ENCODE results near the gene SPACA4.
"Not testable (repeated sequence)": the region's sequence is repeated elsewhere in the genome, so short reads cannot be mapped to it uniquely, and the experiment has no call there.

Gene SPACA4

GRCh38 chr19:48618916-48619691, 12.6 kb downstream of the SPACA4 start, which contains the start of the genes RPL18 and SPHK2:
TSS of gene RPL18 (minus strand) at chr19:48619178. CDS start at chr19:48619143, 35 bp downstream.
TSS of gene SPHK2 (plus strand) at chr19:48619506. CDS start at chr19:48620515, 1,009 bp downstream.
- DNase-seq (ENCODE audit: low spot score): peak; percentile 99

- DNase-seq (ENCODE audit: low spot score): no peak
Observed at GRCh38 chr19:48619692-48620585, 13.4 kb downstream of the SPACA4 start.

GRCh38 chr19:48623556-48624066, 17.1 kb downstream of the SPACA4 start:
- peak; percentile 45 for DNase-seq (ENCODE audit: low spot score)

DNA sequence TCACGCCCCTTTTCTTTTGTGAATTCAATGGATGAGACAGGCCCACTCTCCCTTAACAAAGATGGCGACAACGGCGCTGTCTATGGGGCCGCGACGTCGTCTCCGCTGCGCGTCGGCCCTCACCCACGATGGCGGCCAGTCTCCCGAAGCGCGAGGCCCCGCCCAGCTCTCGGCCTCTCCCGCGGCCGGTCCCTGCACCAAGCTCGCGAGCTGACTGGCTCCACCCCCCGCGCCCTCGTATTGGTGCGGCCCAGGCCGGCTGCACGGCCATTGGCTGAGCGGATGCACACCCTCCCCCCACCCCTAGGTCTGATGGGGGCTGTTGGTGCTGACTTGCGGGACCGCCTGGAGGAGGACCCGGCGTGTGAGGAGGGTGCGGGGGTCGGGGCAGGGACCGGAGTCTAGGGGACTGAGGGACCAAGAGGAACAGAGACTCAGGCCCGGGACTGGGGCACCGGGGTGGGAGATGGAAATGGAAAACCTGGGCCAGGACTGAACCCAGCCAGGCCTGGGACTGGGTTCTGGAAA, 17.6 kb downstream of the SPACA4 start:
- DNase-seq (ENCODE audit: low spot score): peak; percentile 99

DNA sequence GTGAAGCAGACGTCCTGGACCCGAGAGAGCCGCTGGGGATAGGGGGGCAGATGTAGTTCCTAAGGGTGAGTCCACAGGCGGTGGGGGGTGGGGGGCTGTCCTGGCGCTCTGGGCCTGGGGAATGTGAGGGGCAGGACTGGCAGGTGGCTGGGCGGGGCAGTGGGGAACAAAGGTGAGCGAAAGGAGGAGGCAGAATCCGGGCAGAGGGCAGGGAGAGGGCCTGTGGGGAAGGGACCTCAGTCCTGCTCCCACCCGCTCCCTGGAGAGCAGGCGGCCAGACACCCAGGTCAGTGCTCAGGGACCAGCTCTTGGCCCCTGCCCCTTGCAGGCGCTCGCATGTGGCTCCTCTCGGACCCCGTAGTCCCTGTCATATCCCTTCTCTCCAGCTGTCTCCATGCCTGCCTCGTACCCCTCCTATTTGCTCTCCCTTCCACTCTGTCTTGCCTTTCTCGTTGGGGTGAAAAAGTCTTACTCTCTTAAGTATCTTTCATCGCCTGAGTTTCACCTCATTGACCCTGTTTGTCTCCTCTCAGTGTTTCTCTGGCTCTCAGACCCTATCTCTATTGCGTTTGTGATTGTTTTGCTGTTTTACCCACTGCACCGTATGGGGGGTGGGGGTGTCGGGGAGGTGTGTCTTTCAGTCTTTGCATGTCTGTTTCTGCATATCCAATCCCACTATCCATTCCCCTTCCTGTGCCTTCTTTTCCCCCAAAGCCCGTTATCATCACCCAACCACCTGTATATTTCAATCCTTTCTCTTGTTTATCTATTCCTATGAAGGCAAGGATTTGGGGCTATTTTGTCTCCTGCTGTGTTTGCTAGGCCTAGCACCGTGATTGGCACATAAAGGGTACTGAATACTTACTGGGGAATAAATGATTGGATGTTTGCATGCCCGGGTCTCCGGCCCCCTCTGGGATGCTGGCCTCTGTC, 18.5 kb downstream of the SPACA4 start:
- no peak for DNase-seq (ENCODE audit: low spot score)

DNA sequence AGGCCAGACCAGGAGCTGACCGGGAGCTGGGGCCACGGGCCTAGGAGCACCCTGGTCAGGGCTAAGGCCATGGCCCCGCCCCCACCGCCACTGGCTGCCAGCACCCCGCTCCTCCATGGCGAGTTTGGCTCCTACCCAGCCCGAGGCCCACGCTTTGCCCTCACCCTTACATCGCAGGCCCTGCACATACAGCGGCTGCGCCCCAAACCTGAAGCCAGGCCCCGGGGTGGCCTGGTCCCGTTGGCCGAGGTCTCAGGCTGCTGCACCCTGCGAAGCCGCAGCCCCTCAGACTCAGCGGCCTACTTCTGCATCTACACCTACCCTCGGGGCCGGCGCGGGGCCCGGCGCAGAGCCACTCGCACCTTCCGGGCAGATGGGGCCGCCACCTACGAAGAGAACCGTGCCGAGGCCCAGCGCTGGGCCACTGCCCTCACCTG, 19.4 kb downstream of the SPACA4 start:
- no peak for DNase-seq (ENCODE audit: low spot score)

- no peak for DNase-seq (ENCODE audit: low spot score)
Observed at GRCh38 chr19:48627201-48627864, 20.8 kb downstream of the SPACA4 start.

DNA sequence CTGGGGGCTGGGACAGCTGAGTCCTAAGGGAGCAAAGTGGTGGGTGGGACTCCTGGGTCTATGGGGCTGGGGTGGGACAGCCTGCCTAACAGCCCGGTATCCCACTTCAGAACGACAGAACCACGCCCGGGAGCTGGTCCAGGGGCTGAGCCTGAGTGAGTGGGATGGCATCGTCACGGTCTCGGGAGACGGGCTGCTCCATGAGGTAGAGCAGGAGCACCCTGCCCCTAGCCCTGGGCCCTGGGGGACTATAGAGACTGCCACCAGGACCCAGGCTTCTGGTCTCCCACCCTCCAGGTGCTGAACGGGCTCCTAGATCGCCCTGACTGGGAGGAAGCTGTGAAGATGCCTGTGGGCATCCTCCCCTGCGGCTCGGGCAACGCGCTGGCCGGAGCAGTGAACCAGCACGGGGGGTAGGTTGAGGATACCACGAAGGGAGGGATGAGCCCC, 21.3 kb downstream of the SPACA4 start:
- DNase-seq (ENCODE audit: low spot score): no peak

- DNase-seq (ENCODE audit: low spot score): no peak
Observed at GRCh38 chr19:48628486-48629296, 22.1 kb downstream of the SPACA4 start.

DNA sequence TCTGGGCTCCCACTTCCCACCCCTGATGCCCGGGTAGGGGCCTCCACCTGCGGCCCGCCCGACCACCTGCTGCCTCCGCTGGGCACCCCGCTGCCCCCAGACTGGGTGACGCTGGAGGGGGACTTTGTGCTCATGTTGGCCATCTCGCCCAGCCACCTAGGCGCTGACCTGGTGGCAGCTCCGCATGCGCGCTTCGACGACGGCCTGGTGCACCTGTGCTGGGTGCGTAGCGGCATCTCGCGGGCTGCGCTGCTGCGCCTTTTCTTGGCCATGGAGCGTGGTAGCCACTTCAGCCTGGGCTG, 22.7 kb downstream of the SPACA4 start:
- DNase-seq (ENCODE audit: low spot score): no peak

- peak; percentile 93 for DNase-seq (ENCODE audit: low spot score)
Observed at GRCh38 chr19:48629599-48630295, 23.2 kb downstream of the SPACA4 start.

DNA sequence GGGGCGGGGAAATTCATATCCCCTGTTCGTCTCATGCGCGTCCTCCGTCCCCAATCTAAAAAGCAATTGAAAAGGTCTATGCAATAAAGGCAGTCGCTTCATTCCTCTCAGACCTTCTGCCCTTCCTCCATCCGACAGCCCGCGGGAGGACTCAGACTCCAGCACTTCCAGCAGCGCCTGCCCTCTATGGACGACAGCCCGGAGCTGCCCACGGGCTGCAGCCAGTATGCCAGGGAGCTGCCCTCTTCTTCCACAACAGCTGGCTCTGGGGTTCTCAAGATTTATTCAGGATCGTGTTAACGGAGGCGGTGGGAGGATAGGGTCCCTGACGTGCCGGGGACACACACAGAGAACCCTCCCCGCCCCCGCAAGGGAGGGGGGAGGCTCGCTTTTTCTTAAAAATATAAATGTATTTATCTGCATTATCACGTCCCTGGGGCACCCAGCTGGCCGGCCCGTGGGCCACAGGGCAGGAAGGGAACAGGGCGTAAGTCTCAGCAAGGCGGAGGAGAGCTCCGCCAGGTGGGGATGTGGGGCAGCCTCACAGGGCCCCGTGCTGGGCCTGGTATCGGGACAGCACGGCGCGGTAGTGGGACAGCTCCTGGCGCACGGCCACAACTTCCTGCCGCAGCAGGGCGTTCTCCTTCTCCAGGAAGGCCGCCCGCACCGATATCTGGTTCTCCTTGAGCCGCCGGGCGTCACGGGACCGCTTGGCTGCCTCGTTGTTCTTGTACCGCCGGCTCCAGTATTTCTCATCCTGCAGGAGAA, 23.9 kb downstream of the SPACA4 start:
- peak; percentile 72 for DNase-seq (ENCODE audit: low spot score)

GRCh38 chr19:48631225-48631624, 24.7 kb downstream of the SPACA4 start:
- no peak for DNase-seq (ENCODE audit: low spot score)

DNA sequence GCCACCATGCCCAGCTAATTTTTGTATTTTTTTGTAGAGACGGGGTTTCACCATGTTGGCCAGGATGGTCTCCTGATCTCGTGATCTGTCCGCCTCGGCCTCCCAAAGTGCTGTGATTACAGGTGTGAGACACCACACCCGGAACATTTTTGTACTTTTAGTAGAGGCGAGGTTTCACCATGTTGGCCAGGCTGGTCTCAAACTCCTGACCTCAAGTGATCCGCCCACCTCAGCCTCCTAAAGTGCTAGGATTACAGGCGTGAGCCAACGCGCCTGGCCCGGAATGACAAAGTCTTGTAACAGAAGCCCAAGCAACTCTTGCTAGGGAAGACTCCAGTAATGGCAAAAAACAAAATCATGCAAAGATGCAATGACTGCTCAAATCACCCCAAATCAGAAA, 25.7 kb downstream of the SPACA4 start:
- not testable (repeated sequence) for DNase-seq (ENCODE audit: low spot score)

DNA sequence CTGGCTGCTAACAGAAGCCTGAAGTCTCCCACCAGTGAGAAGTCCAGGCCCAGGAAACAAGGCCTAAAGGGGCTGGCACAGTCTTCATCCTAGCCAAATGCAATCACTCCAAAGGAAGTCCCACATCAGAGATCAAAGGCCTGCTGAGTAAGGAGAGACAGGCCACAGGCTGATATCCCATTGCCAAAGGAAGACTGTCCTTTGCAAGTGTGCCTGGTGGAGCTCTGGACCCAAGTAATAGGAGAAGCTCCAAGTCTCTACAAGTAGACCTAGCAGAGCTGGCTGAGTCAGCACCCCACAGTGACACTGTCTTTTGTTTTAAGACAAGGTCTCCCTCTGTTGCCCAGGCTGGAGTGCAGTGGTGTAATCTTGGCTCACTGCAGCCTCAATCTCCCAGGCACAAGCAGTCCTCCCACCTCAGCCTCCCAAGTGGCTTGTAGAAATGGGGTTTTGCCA, 26.2 kb downstream of the SPACA4 start:
- no peak for DNase-seq (ENCODE audit: low spot score)

- no peak for DNase-seq (ENCODE audit: low spot score)
Observed at GRCh38 chr19:48633148-48634035, 26.9 kb downstream of the SPACA4 start.

- DNase-seq (ENCODE audit: low spot score): no peak
Observed at GRCh38 chr19:48634036-48634342, 27.4 kb downstream of the SPACA4 start.
